Measurements from ENCODE around the gene OR2AT4. TPM values are rescaled to one million over a fixed set of nuclear protein-coding genes. Genes with fewer than 3 reads are reported as not detected.

Gene OR2AT4
- total RNA-seq, 1 experiment from 2014 or later: not detected

- DNase-seq (ENCODE audit: low read depth, low spot score): no peak
- TF ChIP-seq CTCF (IDR thresholded peaks at IDR 0.05) (no peak), REST (IDR thresholded peaks at IDR 0.05; ENCODE audit: insufficient read depth in 1 of 2, low read depth in 2 of 2, low read length in 1 of 2) (no peak), POLR2AphosphoS5 (IDR thresholded peaks at IDR 0.05; ENCODE audit: low read depth, low read length) (no peak), SIN3A (IDR thresholded peaks at IDR 0.05; ENCODE audit: borderline replicate concordance, insufficient read depth, low read depth, low read length) (no peak), TCF7L2 (IDR thresholded peaks at IDR 0.05; ENCODE audit: low read depth, low read length) (no peak)
- H3K36me3 ChIP-seq (ENCODE audit: control insufficient read depth, insufficient read depth, low read length): no peaks in the 10 kb centered on the region
- in situ Hi-C loops (cut with HindIII; ENCODE audit: low pct_unique_long_range_greater_than_20kb, low sequenced_read_pairs) (no loop called here), intact Hi-C loops (cut with micrococcal nuclease; ENCODE audit: unreplicated experiment) (no loop called here)
- ATAC-seq: no peak
- no peaks in the 10 kb centered on the region for H3K4me1 ChIP-seq (ENCODE audit: control insufficient read depth, insufficient read depth, low read length)
- no peak overlapping the region for H3K27ac ChIP-seq (ENCODE audit: low read length)
- ChIA-PET POLR2A (no interaction called here), CTCF (no interaction called here)
- no peaks in the 10 kb centered on the region; the same call in 1 of the 2 replicates for H3K27me3 ChIP-seq (ENCODE audit: control insufficient read depth, insufficient read depth, low read length)
- H3K4me3 ChIP-seq (ENCODE audit: low read depth in 2 of 2, low read length in 2 of 2): no peak overlapping the region
- no TSS peak for BruUV-seq (replicated peaks)
- no peaks in the 10 kb centered on the region for H3K9me3 ChIP-seq (ENCODE audit: control insufficient read depth, insufficient read depth, low read depth, low read length)
Measured at GRCh38 chr11:75041263-75041662, 55.4 kb downstream of the OR2AT4 start.

GRCh38 chr11:75040167-75040770, 56.4 kb downstream of the OR2AT4 start:
- Histone ChIP-seq H3K4me3 (ENCODE audit: low read depth in 2 of 2, low read length in 2 of 2) (no peak overlapping the region), H3K9me3 (ENCODE audit: control insufficient read depth, insufficient read depth, low read depth, low read length) (no peaks in the 10 kb centered on the region), H3K27me3 (ENCODE audit: control insufficient read depth, insufficient read depth, low read length) (no peaks in the 10 kb centered on the region; the same call in 1 of the 2 replicates), H3K36me3 (ENCODE audit: control insufficient read depth, insufficient read depth, low read length) (no peaks in the 10 kb centered on the region), H3K4me1 (ENCODE audit: control insufficient read depth, insufficient read depth, low read length) (no peaks in the 10 kb centered on the region), H3K27ac (ENCODE audit: low read length) (no peak overlapping the region)
- no peak for DNase-seq (ENCODE audit: low read depth, low spot score)
- ATAC-seq: no peak
- no peak for TF ChIP-seq CTCF (IDR thresholded peaks at IDR 0.05)
- no peak for TF ChIP-seq TCF7L2 (IDR thresholded peaks at IDR 0.05; ENCODE audit: low read depth, low read length)
- no peak for TF ChIP-seq SIN3A (IDR thresholded peaks at IDR 0.05; ENCODE audit: borderline replicate concordance, insufficient read depth, low read depth, low read length)
- no peak for TF ChIP-seq REST (IDR thresholded peaks at IDR 0.05; ENCODE audit: insufficient read depth in 1 of 2, low read depth in 2 of 2, low read length in 1 of 2)
- TF ChIP-seq POLR2AphosphoS5 (IDR thresholded peaks at IDR 0.05; ENCODE audit: low read depth, low read length): no peak
- POLR2A ChIA-PET: no interaction called here
- in situ Hi-C loops (cut with HindIII; ENCODE audit: low pct_unique_long_range_greater_than_20kb, low sequenced_read_pairs): no loop called here
- intact Hi-C loops (cut with micrococcal nuclease; ENCODE audit: unreplicated experiment): no loop called here
- CTCF ChIA-PET: no interaction called here
- no TSS peak for BruUV-seq (replicated peaks)
